ENCODE data around the gene CCDC187. TPM values are rescaled to one million over a fixed set of nuclear protein-coding genes. Genes with fewer than 3 reads are reported as not detected.

The CCDC187 gene
- total and polyA plus RNA-seq, 10 donors: 0.03 to 0.20 (median 0.11) TPM; not detected in 2

GRCh38 chr9:136297016-136297691, 6.7 kb downstream of the CCDC187 start:
- WGBS, 5 donors: 61 to 67% (median 65%) methylated on average over 16 to 25 of the region's 25 CpGs
- DNase-seq: no peak
- peak; percentile 68 to 81 (median 74) for TF ChIP-seq POLR2AphosphoS5 (IDR thresholded peaks at IDR 0.05)
- no peak for TF ChIP-seq POLR2A (IDR thresholded peaks at IDR 0.05)
- no peak for TF ChIP-seq CTCF (IDR thresholded peaks at IDR 0.05 in 8 of 11, conservative IDR thresholded peaks at IDR 0.05 in 3 of 11)

GRCh38 chr9:136296434-136297015, 7.4 kb downstream of the CCDC187 start:
- no peaks in the 10 kb centered on the region for H3K36me3 ChIP-seq
- H3K27me3 ChIP-seq (replicated peaks in 1 of 7): peaks cover 0 to 7% (median 0%) of the 10 kb centered on the region in 7 donors
- TF ChIP-seq POLR2AphosphoS5 (IDR thresholded peaks at IDR 0.05) (no peak), CTCF (IDR thresholded peaks at IDR 0.05 in 8 of 11, conservative IDR thresholded peaks at IDR 0.05 in 3 of 11) (no peak), POLR2A (IDR thresholded peaks at IDR 0.05) (no peak)
- peak overlapping the region in 2 of 8 donors; percentile 36 to 38 for H3K27ac ChIP-seq
- peak overlapping the region in 2 of 8 donors; percentile 32 to 54 for H3K4me3 ChIP-seq
- WGBS, 5 donors: 80 to 89% (median 86%) methylated on average over 5 to 16 of the region's 16 CpGs
- no peak for DNase-seq
- peaks cover 0 to 16% (median 9%) of the 10 kb centered on the region in 6 donors for H3K4me1 ChIP-seq
- intact Hi-C loops (cut with DNase I; ENCODE audit: low total_unique reads): no loop called here
- no peaks in the 10 kb centered on the region for H3K9me3 ChIP-seq

More at GRCh38 chr9:136297016-136297691, 6.7 kb downstream of the CCDC187 start:
- Histone ChIP-seq H3K36me3 (no peaks in the 10 kb centered on the region), H3K4me3 (peak overlapping the region in 2 of 8 donors; percentile 32 to 54), H3K27ac (peak overlapping the region in 2 of 8 donors; percentile 36 to 38), H3K27me3 (replicated peaks in 1 of 7) (peaks cover 0 to 7% (median 0%) of the 10 kb centered on the region in 7 donors), H3K9me3 (no peaks in the 10 kb centered on the region), H3K4me1 (peaks cover 0 to 16% (median 9%) of the 10 kb centered on the region in 6 donors)
- intact Hi-C loops (cut with DNase I; ENCODE audit: low total_unique reads): no loop called here

GRCh38 chr9:136295542-136296433, 8.1 kb downstream of the CCDC187 start:
- WGBS, 5 donors: 69 to 83% (median 77%) methylated on average over 33 to 37 of the region's 37 CpGs

More at GRCh38 chr9:136295542-136296433, 8.1 kb downstream of the CCDC187 start:
- Histone ChIP-seq H3K4me3 (no peak overlapping the region), H3K9me3 (no peaks in the 10 kb centered on the region), H3K36me3 (no peaks in the 10 kb centered on the region), H3K27ac (no peak overlapping the region), H3K27me3 (replicated peaks in 1 of 7) (peaks cover 0 to 7% (median 0%) of the 10 kb centered on the region in 7 donors), H3K4me1 (peaks cover 0 to 16% (median 9%) of the 10 kb centered on the region in 6 donors)
- TF ChIP-seq POLR2A (IDR thresholded peaks at IDR 0.05) (no peak), POLR2AphosphoS5 (IDR thresholded peaks at IDR 0.05) (no peak), CTCF (IDR thresholded peaks at IDR 0.05 in 8 of 11, conservative IDR thresholded peaks at IDR 0.05 in 3 of 11) (no peak)
- intact Hi-C loops (cut with DNase I; ENCODE audit: low total_unique reads): no loop called here
- DNase-seq: no peak

All from spleen (tissue), 11 donors.